ENCODE measurements around the gene ADAMTSL4. TPM values are rescaled to one million over a fixed set of nuclear protein-coding genes. Genes with fewer than 3 reads are reported as not detected.
"Not testable (repeated sequence)": the region's sequence is repeated elsewhere in the genome, so short reads cannot be mapped to it uniquely, and the experiment has no call there.

Gene ADAMTSL4
- total RNA-seq, 1 donor from 2014 or later = 64.6 TPM

- Histone ChIP-seq H3K36me3 (no peaks in the 10 kb centered on the region), H3K4me1 (peaks cover 15% of the 10 kb centered on the region), H3K27me3 (no peaks in the 10 kb centered on the region), H3K4me3 (no peak overlapping the region), H3K9me3 (no peaks in the 10 kb centered on the region), H3K27ac (no peak overlapping the region)
- intact Hi-C loops (cut with DNase I) = no loop called here
- TF ChIP-seq POLR2A (IDR thresholded peaks at IDR 0.05) (no peak), CTCF (IDR thresholded peaks at IDR 0.05) (no peak), POLR2AphosphoS5 (IDR thresholded peaks at IDR 0.05; ENCODE audit: insufficient read depth in 1 of 2, low read depth in 1 of 2) (no peak)
- DNase-seq (ENCODE audit: extremely low spot score in 2 of 2) = no peak
These were observed 54.5 kb downstream of the ADAMTSL4 start for GRCh38 chr1:150603711-150604110.

- Histone ChIP-seq H3K27ac (peak overlapping the region; percentile 69), H3K4me3 (no peak overlapping the region), H3K27me3 (no peaks in the 10 kb centered on the region), H3K4me1 (peaks cover 15% of the 10 kb centered on the region), H3K36me3 (no peaks in the 10 kb centered on the region), H3K9me3 (no peaks in the 10 kb centered on the region)
- no peak for DNase-seq (ENCODE audit: extremely low spot score in 2 of 2)
- intact Hi-C loops (cut with DNase I) = no loop called here
- TF ChIP-seq CTCF (IDR thresholded peaks at IDR 0.05) (no peak), POLR2AphosphoS5 (IDR thresholded peaks at IDR 0.05; ENCODE audit: insufficient read depth in 1 of 2, low read depth in 1 of 2) (no peak), POLR2A (IDR thresholded peaks at IDR 0.05) (no peak)
These were observed 55.0 kb downstream of the ADAMTSL4 start for GRCh38 chr1:150604226-150604588.

GRCh38 chr1:150605451-150605731 lies 56.2 kb downstream of the ADAMTSL4 start:
- H3K36me3 ChIP-seq; H3K4me3 ChIP-seq; intact Hi-C loops (cut with DNase I); DNase-seq (ENCODE audit: extremely low spot score in 2 of 2); H3K9me3 ChIP-seq; H3K27me3 ChIP-seq: not testable (repeated sequence)
- Histone ChIP-seq H3K4me1 (peaks cover 23% of the 10 kb centered on the region), H3K27ac (peak overlapping the region; percentile 69)

- peaks cover 35% of the 10 kb centered on the region for H3K4me1 ChIP-seq
- no peak overlapping the region for H3K27ac ChIP-seq
- no peaks in the 10 kb centered on the region for H3K36me3 ChIP-seq
- TF ChIP-seq CTCF (IDR thresholded peaks at IDR 0.05) (no peak), POLR2AphosphoS5 (IDR thresholded peaks at IDR 0.05; ENCODE audit: insufficient read depth in 1 of 2, low read depth in 1 of 2) (no peak), POLR2A (IDR thresholded peaks at IDR 0.05) (no peak)
- no peak overlapping the region for H3K4me3 ChIP-seq
- H3K9me3 ChIP-seq = no peaks in the 10 kb centered on the region
- intact Hi-C loops (cut with DNase I) = no loop called here
- no peak for DNase-seq (ENCODE audit: extremely low spot score in 2 of 2)
- H3K27me3 ChIP-seq = no peaks in the 10 kb centered on the region
These were observed 57.4 kb downstream of the ADAMTSL4 start for GRCh38 chr1:150606463-150607142.

DNA sequence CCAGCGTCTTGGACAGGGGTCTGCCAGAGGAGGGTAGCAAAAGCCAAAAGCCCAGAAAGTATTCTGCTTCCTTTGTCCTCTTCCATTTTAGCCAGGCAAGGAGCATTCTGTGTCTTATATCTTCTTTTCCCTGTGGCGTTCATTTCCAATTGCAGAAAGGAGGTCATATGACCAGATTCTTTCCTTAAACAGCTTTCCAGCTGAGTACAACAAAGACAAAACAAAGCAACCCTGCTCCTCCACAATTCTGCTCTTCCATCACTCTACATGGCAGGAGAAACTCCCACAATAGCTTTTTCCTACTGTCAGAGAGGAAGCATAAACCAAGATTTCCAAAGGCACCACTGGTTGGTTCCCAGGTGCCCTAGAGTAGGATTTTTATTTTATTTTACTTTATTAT lies 60.5 kb downstream of the ADAMTSL4 start:
- Histone ChIP-seq H3K4me1 (peaks cover 53% of the 10 kb centered on the region), H3K9me3 (no peaks in the 10 kb centered on the region), H3K27ac (peak overlapping the region; percentile 82), H3K4me3 (no peak overlapping the region), H3K27me3 (no peaks in the 10 kb centered on the region), H3K36me3 (no peaks in the 10 kb centered on the region)
- TF ChIP-seq POLR2A (IDR thresholded peaks at IDR 0.05) = no peak
- no peak for TF ChIP-seq CTCF (IDR thresholded peaks at IDR 0.05)
- peak in 1 of 2 donors; percentile 30 for TF ChIP-seq POLR2AphosphoS5 (IDR thresholded peaks at IDR 0.05; ENCODE audit: insufficient read depth in 1 of 2, low read depth in 1 of 2)
- DNase-seq (ENCODE audit: extremely low spot score in 2 of 2) = no peak
- intact Hi-C loops (cut with DNase I) = no loop called here

Small RNAs within 50 kb of the gene (microRNA-seq; reads per million reads assigned to microRNA genes)
- not detected for gene MIR4257 (ENCODE audit: borderline number of aligned reads, borderline replicate concordance)

Small RNAs within 50 kb of the gene (small RNA-seq; reads per million reads assigned to genes)
- gene MIR4257 (not detected), gene RF00015 (not detected), gene RF00561 (not detected), gene RN7SL473P (not detected), gene RN7SL600P (not detected)

Other genes with a start within 250 kb of the ADAMTSL4 start
- gene PRPF3, start 227.9 kb upstream of the ADAMTSL4 start, total RNA-seq = 39.8 TPM
- 23.8 TPM for gene RPRD2, start 185.3 kb upstream of the ADAMTSL4 start, total RNA-seq
- gene TARS2, start 62.0 kb upstream of the ADAMTSL4 start, total RNA-seq = 17.4 TPM
- gene ECM1, start 41.3 kb upstream of the ADAMTSL4 start, total RNA-seq = 130 TPM
- not detected for gene FALEC, start 33.7 kb upstream of the ADAMTSL4 start, total RNA-seq
- gene MCL1, start 30.2 kb downstream of the ADAMTSL4 start, total RNA-seq = 181 TPM
- 117 TPM for gene ENSA, start 80.2 kb downstream of the ADAMTSL4 start, total RNA-seq
- 21.9 TPM for gene GOLPH3L, start 147.7 kb downstream of the ADAMTSL4 start, total RNA-seq
- gene HORMAD1, start 171.5 kb downstream of the ADAMTSL4 start, total RNA-seq = 1.2 TPM
- gene CTSS, start 216.4 kb downstream of the ADAMTSL4 start, total RNA-seq = 34.1 TPM

Measured in vagina (tissue), 2 donors.